ENCODE results near the gene OR2H2.

OR2H2 gene

GRCh38 chr6:29628419-29629281 lies 43.7 kb downstream of the OR2H2 start (continued):
- 0 out of 2 replicates have a peak, but pooled peaks have one; percentile 19 for TF ChIP-seq ZNF76 (tag by site-specific recombination; IDR thresholded peaks at IDR 0.05; ENCODE audit: borderline replicate concordance, low read depth)
- no peak for TF ChIP-seq TRIM28 (IDR thresholded peaks at IDR 0.05; ENCODE audit: borderline replicate concordance, low read length)
- peak; percentile 56; the same call in 1 of the 2 replicates for TF ChIP-seq ZNF366 (tag by site-specific recombination; conservative IDR thresholded peaks at IDR 0.05)
- TF ChIP-seq ZBTB48 (tag by site-specific recombination; IDR thresholded peaks at IDR 0.05): peak; percentile 75
- no peak for TF ChIP-seq ZEB2 (tag by site-specific recombination; IDR thresholded peaks at IDR 0.05)
- peak; percentile 63 for TF ChIP-seq PRDM4 (tag by site-specific recombination; IDR thresholded peaks at IDR 0.05)
- TF ChIP-seq KLF10 (tag by site-specific recombination; IDR thresholded peaks at IDR 0.05): no peak
- TF ChIP-seq ZBTB7A (tag by site-specific recombination; IDR thresholded peaks at IDR 0.05; ENCODE audit: low read depth): peak; percentile 79; the same call in 1 of the 2 replicates
- TF ChIP-seq YY1 (tag by site-specific recombination; IDR thresholded peaks at IDR 0.05): no peak
- TF ChIP-seq PRDM1 (tag by site-specific recombination; IDR thresholded peaks at IDR 0.05): peak; percentile 82
- TF ChIP-seq GFI1B (tag by site-specific recombination; IDR thresholded peaks at IDR 0.05): no peak
- peak; percentile 51; the same call in 1 of the 2 replicates for TF ChIP-seq ZFP37 (tag by site-specific recombination; IDR thresholded peaks at IDR 0.05)
- peak; percentile 88; the same call in 1 of the 2 replicates for TF ChIP-seq PRDM10 (tag by site-specific recombination; IDR thresholded peaks at IDR 0.05)
- no peak for TF ChIP-seq ZFP41 (tag by site-specific recombination; IDR thresholded peaks at IDR 0.05; ENCODE audit: borderline replicate concordance)
- peak; percentile 75; the same call in 1 of the 2 replicates for TF ChIP-seq KLF17 (tag by site-specific recombination; IDR thresholded peaks at IDR 0.05)
- 0 out of 2 replicates have a peak, but pooled peaks have one; percentile 68 for TF ChIP-seq ZNF423 (tag by site-specific recombination; IDR thresholded peaks at IDR 0.05)
- TF ChIP-seq CTCF (tag by site-specific recombination; IDR thresholded peaks at IDR 0.05): peak; percentile 90
- no peak for TF ChIP-seq ZNF280C (tag by site-specific recombination; IDR thresholded peaks at IDR 0.05)
- TF ChIP-seq GLIS2 (tag by site-specific recombination; IDR thresholded peaks at IDR 0.05): peak; percentile 68
- 0 out of 2 replicates have a peak, but pooled peaks have one; percentile 40 for TF ChIP-seq ZNF239 (tag by site-specific recombination; IDR thresholded peaks at IDR 0.05)
- TF ChIP-seq ZSCAN16 (tag by site-specific recombination; IDR thresholded peaks at IDR 0.05): no peak; the same call in 1 of the 2 replicates
- no peak for TF ChIP-seq ZNF837 (tag by site-specific recombination; IDR thresholded peaks at IDR 0.05)
- TF ChIP-seq ZNF785 (tag by site-specific recombination; IDR thresholded peaks at IDR 0.05): peak; percentile 39; the same call in 1 of the 2 replicates
- TF ChIP-seq ZNF18 (tag by site-specific recombination; IDR thresholded peaks at IDR 0.05): peak; percentile 65
- TF ChIP-seq ZNF202 (tag by site-specific recombination; IDR thresholded peaks at IDR 0.05; ENCODE audit: borderline replicate concordance): no peak
- TF ChIP-seq ZNF2 (tag by site-specific recombination; IDR thresholded peaks at IDR 0.05): peak; percentile 83
